Upper lobe of right lung (tissue), 1 donor: ENCODE measurements around the gene SEMA3A. TPM values are rescaled to one million over a fixed set of nuclear protein-coding genes. Genes with fewer than 3 reads are reported as not detected.

Experiments used
- ATAC-seq: fragments of 200-7000 bp; cut with Tn5 transposase; one replicate; pipeline ENCODE4 v1.9.1; 2020; ENCODE audit warnings: mild to moderate bottlenecking, moderate library complexity
- DNase-seq: peaks from one replicate; pipeline ENCODE4 v3.0.0-alpha.2; 2020
- H3K27ac ChIP-seq: fragments of 200-600 bp; one replicate; pipeline ENCODE4 v1.8.0; 2022
- H3K27me3 ChIP-seq: fragments of 200-600 bp; one replicate; pipeline ENCODE4 v1.8.0; 2022; ENCODE audit warnings: mild to moderate bottlenecking
- H3K36me3 ChIP-seq: fragments of 200-600 bp; one replicate; pipeline ENCODE4 v1.8.0; 2022
- H3K4me1 ChIP-seq: fragments of 200-600 bp; one replicate; pipeline ENCODE4 v1.8.0; 2022
- H3K4me3 ChIP-seq: fragments of 200-600 bp; one replicate; pipeline ENCODE4 v1.8.0; 2022; ENCODE audit warnings: mild to moderate bottlenecking
- H3K9me3 ChIP-seq: fragments of 200-600 bp; one replicate; pipeline ENCODE4 v1.8.0; 2022
- CTCF ChIP-seq: fragments of 200-600 bp; IDR thresholded peaks from one replicate; pipeline ENCODE4 v1.8.0; 2022; ENCODE audit warnings: antibody characterized with exemption
- intact Hi-C: fragments of 100-400 bp; cut with DNase I; formaldehyde crosslinking; loops from one replicate; pipeline ENCODE4 v1.11.0; 2022
- total RNA-seq: library from RNA; stranded (reverse); fragmentation: NEBNext Ultra II Directional; extraction: Animal tissue kit (Norgen Biotek cat#: 25700); gene quantifications from one replicate; pipeline ENCODE4 v1.2.1, GENCODE V29; 2021
- donor health status: DM: no; HTN: yes; CAD: no; lungs with severe emphysema.

SEMA3A gene
- total RNA-seq, 1 donor from 2014 or later = 12.0 TPM

GRCh38 chr7:84207025-84207424 is 12.4 kb upstream of the SEMA3A start:
- no peak overlapping the region for H3K4me3 ChIP-seq
- H3K27me3 ChIP-seq = no peaks in the 10 kb centered on the region
- H3K9me3 ChIP-seq = no peaks in the 10 kb centered on the region
- no peaks in the 10 kb centered on the region for H3K4me1 ChIP-seq
- no peak for TF ChIP-seq CTCF
- intact Hi-C loops = no loop called here
- DNase-seq (no peak), ATAC-seq (no peak)
- no peak overlapping the region for H3K27ac ChIP-seq
- no peaks in the 10 kb centered on the region for H3K36me3 ChIP-seq

GRCh38 chr7:84204655-84205054 is 10.1 kb upstream of the SEMA3A start:
- no peak for TF ChIP-seq CTCF
- intact Hi-C loops = no loop called here
- no peak for ATAC-seq

GRCh38 chr7:84202855-84203254 is 8.3 kb upstream of the SEMA3A start:
- intact Hi-C loops = no loop called here
- DNase-seq = no peak
- Histone ChIP-seq H3K27ac (no peak overlapping the region), H3K4me3 (no peak overlapping the region), H3K36me3 (no peaks in the 10 kb centered on the region), H3K9me3 (no peaks in the 10 kb centered on the region), H3K4me1 (no peaks in the 10 kb centered on the region), H3K27me3 (no peaks in the 10 kb centered on the region)
- no peak for ATAC-seq
- TF ChIP-seq CTCF = no peak

More at GRCh38 chr7:84204655-84205054, 10.1 kb upstream of the SEMA3A start:
- Histone ChIP-seq H3K4me3 (no peak overlapping the region), H3K27ac (no peak overlapping the region), H3K36me3 (no peaks in the 10 kb centered on the region), H3K4me1 (no peaks in the 10 kb centered on the region), H3K27me3 (no peaks in the 10 kb centered on the region), H3K9me3 (no peaks in the 10 kb centered on the region)
- no peak for DNase-seq

- DNase-seq = no peak
- no peaks in the 10 kb centered on the region for H3K4me1 ChIP-seq
Measured at GRCh38 chr7:84200859-84201258, 6.3 kb upstream of the SEMA3A start.

GRCh38 chr7:84199216-84199615 is 4.6 kb upstream of the SEMA3A start:
- Histone ChIP-seq H3K36me3 (no peaks in the 10 kb centered on the region), H3K4me3 (no peak overlapping the region), H3K4me1 (no peaks in the 10 kb centered on the region), H3K9me3 (no peaks in the 10 kb centered on the region), H3K27me3 (no peaks in the 10 kb centered on the region), H3K27ac (no peak overlapping the region)
- no peak for ATAC-seq
- no peak for DNase-seq
- intact Hi-C loops = no loop called here
- no peak for TF ChIP-seq CTCF

More at GRCh38 chr7:84200859-84201258, 6.3 kb upstream of the SEMA3A start:
- H3K27ac ChIP-seq = no peak overlapping the region
- intact Hi-C loops = no loop called here
- ATAC-seq = no peak
- no peaks in the 10 kb centered on the region for H3K9me3 ChIP-seq
- no peak for TF ChIP-seq CTCF
- H3K4me3 ChIP-seq = no peak overlapping the region
- no peaks in the 10 kb centered on the region for H3K36me3 ChIP-seq
- H3K27me3 ChIP-seq = no peaks in the 10 kb centered on the region

DNA sequence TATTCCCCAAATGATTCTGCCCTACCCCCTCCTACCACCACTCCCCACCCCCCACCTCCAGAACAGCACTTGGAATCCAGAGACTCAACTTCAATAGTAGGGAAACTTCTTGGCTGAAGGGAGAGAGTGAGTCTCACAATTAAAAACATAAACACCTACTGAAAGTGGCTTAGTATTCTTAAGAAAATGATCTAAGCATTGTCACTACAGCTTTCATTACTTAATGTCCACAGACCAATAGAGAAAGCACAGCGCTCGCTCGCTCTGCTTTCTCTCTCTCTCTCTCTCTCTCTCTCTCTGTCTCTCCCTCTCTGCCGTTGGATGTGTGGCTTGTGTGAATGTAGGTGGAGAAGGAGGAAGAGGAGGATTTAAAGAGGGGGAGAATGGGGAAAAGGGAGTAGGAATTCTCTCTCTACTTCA is 1.5 kb upstream of the SEMA3A start:
- intact Hi-C loops = no loop called here
- Histone ChIP-seq H3K27ac (no peak overlapping the region), H3K4me3 (peak overlapping the region; percentile 46), H3K9me3 (no peaks in the 10 kb centered on the region), H3K27me3 (no peaks in the 10 kb centered on the region), H3K4me1 (no peaks in the 10 kb centered on the region), H3K36me3 (no peaks in the 10 kb centered on the region)
- DNase-seq (no peak), ATAC-seq (peak; percentile 35)
- no peak for TF ChIP-seq CTCF
